Activated naive CD8-positive, alpha-beta T cell treated with anti-CD3 and anti-CD28 coated beads, Interleukin-2, amount 50 U/mL, for 24 hours (primary cell): Measurements from ENCODE around the gene EML1.
"Not testable (repeated sequence)": the region's sequence is repeated elsewhere in the genome, so short reads cannot be mapped to it uniquely, and the experiment has no call there.

Source experiments
- ATAC-seq: fragments of 150-1000 bp; cut with Tn5 transposase; one replicate; pipeline ENCODE4 v1.10.0; 2021
- DNase-seq: peaks from one replicate; pipeline ENCODE4 v3.0.0; 2021
- H3K27ac Mint-ChIP-seq: one replicate; pipeline ENCODE4 v1.8.0; 2021; ENCODE audit warnings: mild to moderate bottlenecking, mixed read lengths
- H3K27me3 Mint-ChIP-seq: one replicate; pipeline ENCODE4 v1.8.0; 2021; ENCODE audit warnings: mixed read lengths
- H3K36me3 Mint-ChIP-seq: one replicate; pipeline ENCODE4 v1.8.0; 2021; ENCODE audit warnings: low read depth, mixed read lengths
- H3K4me1 Mint-ChIP-seq: one replicate; pipeline ENCODE4 v1.8.0; 2021; ENCODE audit warnings: mixed read lengths
- H3K4me3 Mint-ChIP-seq: one replicate; pipeline ENCODE4 v1.8.0; 2021; ENCODE audit warnings: mild to moderate bottlenecking, moderate library complexity, mixed read lengths
- H3K9me3 Mint-ChIP-seq: one replicate; pipeline ENCODE4 v1.8.0; 2021; ENCODE audit warnings: mixed read lengths

Gene EML1

GRCh38 chr14:99753225-99754140, 39.7 kb upstream of the EML1 start:
- ATAC-seq (no peak), DNase-seq (no peak)
- H3K9me3 Mint-ChIP-seq, result no peaks in the 10 kb centered on the region
- H3K27ac Mint-ChIP-seq, result no peak overlapping the region
- peaks cover 31% of the 10 kb centered on the region for H3K27me3 Mint-ChIP-seq
- H3K36me3 Mint-ChIP-seq, result no peaks in the 10 kb centered on the region
- peaks cover 10% of the 10 kb centered on the region for H3K4me1 Mint-ChIP-seq
- no peak overlapping the region for H3K4me3 Mint-ChIP-seq

GRCh38 chr14:99754141-99755067, 38.8 kb upstream of the EML1 start:
- DNase-seq, result no peak
- peak; percentile 47 for ATAC-seq
- Mint-ChIP-seq H3K36me3 (no peaks in the 10 kb centered on the region), H3K9me3 (no peaks in the 10 kb centered on the region), H3K27me3 (peaks cover 31% of the 10 kb centered on the region), H3K4me3 (no peak overlapping the region), H3K4me1 (peaks cover 10% of the 10 kb centered on the region), H3K27ac (no peak overlapping the region)

GRCh38 chr14:99755068-99755405, 38.2 kb upstream of the EML1 start:
- no peak for ATAC-seq
- Mint-ChIP-seq H3K36me3 (no peaks in the 10 kb centered on the region), H3K4me3 (no peak overlapping the region), H3K9me3 (no peaks in the 10 kb centered on the region), H3K27me3 (peaks cover 31% of the 10 kb centered on the region), H3K27ac (no peak overlapping the region), H3K4me1 (peaks cover 10% of the 10 kb centered on the region)
- DNase-seq, result no peak

GRCh38 chr14:99755629-99756603, 37.3 kb upstream of the EML1 start:
- H3K4me3 Mint-ChIP-seq, result no peak overlapping the region
- H3K9me3 Mint-ChIP-seq, result no peaks in the 10 kb centered on the region
- no peak overlapping the region for H3K27ac Mint-ChIP-seq
- peaks cover 10% of the 10 kb centered on the region for H3K4me1 Mint-ChIP-seq
- peaks cover 30% of the 10 kb centered on the region for H3K27me3 Mint-ChIP-seq
- ATAC-seq, result no peak
- H3K36me3 Mint-ChIP-seq, result no peaks in the 10 kb centered on the region
- no peak for DNase-seq

GRCh38 chr14:99756796-99757195, 36.4 kb upstream of the EML1 start:
- Mint-ChIP-seq H3K4me1 (peaks cover 10% of the 10 kb centered on the region), H3K27me3 (peaks cover 21% of the 10 kb centered on the region), H3K4me3 (no peak overlapping the region), H3K27ac (no peak overlapping the region), H3K36me3 (no peaks in the 10 kb centered on the region), H3K9me3 (no peaks in the 10 kb centered on the region)
- ATAC-seq (no peak), DNase-seq (no peak)

GRCh38 chr14:99757331-99758070, 35.7 kb upstream of the EML1 start:
- DNase-seq (no peak), ATAC-seq (no peak)
- peaks cover 8% of the 10 kb centered on the region for H3K4me1 Mint-ChIP-seq
- peaks cover 17% of the 10 kb centered on the region for H3K27me3 Mint-ChIP-seq
- H3K4me3 Mint-ChIP-seq, result no peak overlapping the region
- H3K27ac Mint-ChIP-seq, result no peak overlapping the region
- H3K9me3 Mint-ChIP-seq, result no peaks in the 10 kb centered on the region
- H3K36me3 Mint-ChIP-seq, result no peaks in the 10 kb centered on the region

GRCh38 chr14:99758121-99758821, 34.9 kb upstream of the EML1 start:
- H3K27ac Mint-ChIP-seq, result no peak overlapping the region
- peaks cover 12% of the 10 kb centered on the region for H3K27me3 Mint-ChIP-seq
- H3K9me3 Mint-ChIP-seq, result no peaks in the 10 kb centered on the region
- peaks cover 8% of the 10 kb centered on the region for H3K4me1 Mint-ChIP-seq
- H3K4me3 Mint-ChIP-seq, result no peak overlapping the region
- DNase-seq (no peak), ATAC-seq (no peak)
- no peaks in the 10 kb centered on the region for H3K36me3 Mint-ChIP-seq

GRCh38 chr14:99758872-99759545, 34.2 kb upstream of the EML1 start:
- H3K9me3 Mint-ChIP-seq, result no peaks in the 10 kb centered on the region
- peaks cover under 1% of the 10 kb centered on the region for H3K4me1 Mint-ChIP-seq
- no peaks in the 10 kb centered on the region for H3K36me3 Mint-ChIP-seq
- ATAC-seq (no peak), DNase-seq (no peak)
- no peak overlapping the region for H3K4me3 Mint-ChIP-seq
- no peak overlapping the region for H3K27ac Mint-ChIP-seq
- peaks cover 6% of the 10 kb centered on the region for H3K27me3 Mint-ChIP-seq

- Mint-ChIP-seq H3K27ac (no peak overlapping the region), H3K27me3 (peaks cover 2% of the 10 kb centered on the region), H3K4me1 (no peaks in the 10 kb centered on the region), H3K9me3 (no peaks in the 10 kb centered on the region), H3K4me3 (no peak overlapping the region), H3K36me3 (no peaks in the 10 kb centered on the region)
- ATAC-seq (no peak), DNase-seq (no peak)
These were observed 33.7 kb upstream of the EML1 start for GRCh38 chr14:99759546-99759925.

- H3K27me3 Mint-ChIP-seq, result peaks cover 5% of the 10 kb centered on the region
- H3K9me3 Mint-ChIP-seq, result no peaks in the 10 kb centered on the region
- no peak overlapping the region for H3K27ac Mint-ChIP-seq
- no peak for DNase-seq
- no peak overlapping the region for H3K4me3 Mint-ChIP-seq
- no peaks in the 10 kb centered on the region for H3K4me1 Mint-ChIP-seq
- H3K36me3 Mint-ChIP-seq, result no peaks in the 10 kb centered on the region
- no peak for ATAC-seq
These were observed 32.4 kb upstream of the EML1 start for GRCh38 chr14:99760817-99761216.

GRCh38 chr14:99762911-99763310, 30.3 kb upstream of the EML1 start:
- not testable (repeated sequence) for DNase-seq, H3K4me1 Mint-ChIP-seq, ATAC-seq, H3K4me3 Mint-ChIP-seq, H3K27me3 Mint-ChIP-seq, H3K27ac Mint-ChIP-seq, H3K36me3 Mint-ChIP-seq, H3K9me3 Mint-ChIP-seq

GRCh38 chr14:99763527-99764221, 29.5 kb upstream of the EML1 start:
- DNase-seq (no peak), ATAC-seq (no peak)
- Mint-ChIP-seq H3K27me3 (peaks cover 5% of the 10 kb centered on the region), H3K9me3 (no peaks in the 10 kb centered on the region), H3K4me1 (no peaks in the 10 kb centered on the region), H3K27ac (no peak overlapping the region), H3K4me3 (no peak overlapping the region), H3K36me3 (no peaks in the 10 kb centered on the region)
